Measurements from ENCODE around the gene CYREN.
A peak's percentile ranks its signal among the peaks of the same experiment; 100 is the strongest.
"Not testable (repeated sequence)": the region's sequence is repeated elsewhere in the genome, so short reads cannot be mapped to it uniquely, and the experiment has no call there.

CYREN gene

GRCh38 chr7:135179321-135179925, 8.9 kb upstream of the CYREN start:
- DNase-seq: no peak

- DNase-seq: no peak
Measured at GRCh38 chr7:135178364-135178763, 7.9 kb upstream of the CYREN start.

DNA sequence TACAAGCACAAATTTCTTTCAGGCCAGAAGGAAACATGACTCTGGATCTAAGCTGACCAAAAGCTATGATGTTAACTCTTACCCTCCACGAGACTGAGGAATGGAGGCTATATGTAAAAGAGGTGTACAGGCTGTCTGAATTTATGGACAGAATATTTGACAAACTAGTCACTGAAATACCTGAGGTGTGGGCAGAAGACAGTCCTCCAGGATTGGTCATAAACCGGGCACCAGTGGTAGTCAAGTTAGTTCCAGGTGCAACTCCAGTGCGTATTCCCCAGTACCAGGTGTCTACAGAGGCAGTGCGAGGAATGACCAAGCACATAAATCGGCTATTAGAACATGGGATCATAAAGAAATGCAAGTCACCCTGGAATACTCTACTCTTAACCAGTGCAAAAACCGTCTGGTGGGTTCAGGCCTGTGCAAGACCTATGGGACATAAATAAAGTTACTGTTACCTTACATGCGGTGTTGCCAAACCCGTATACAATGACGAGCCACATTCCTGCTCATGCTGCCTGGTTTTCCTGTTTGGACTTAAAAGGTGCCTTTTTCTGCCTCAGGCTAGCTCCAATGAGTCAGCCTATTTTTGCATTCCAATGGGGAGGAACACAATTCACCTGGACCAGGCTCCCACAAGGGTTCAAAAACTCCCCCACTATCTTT, 6.7 kb upstream of the CYREN start:
- DNase-seq: no peak

GRCh38 chr7:135175931-135176330, 5.4 kb upstream of the CYREN start:
- DNase-seq: no peak

GRCh38 chr7:135174941-135175340, 4.4 kb upstream of the CYREN start:
- no peak for DNase-seq

- not testable (repeated sequence) for DNase-seq
Measured at GRCh38 chr7:135173916-135174315, 3.4 kb upstream of the CYREN start.

GRCh38 chr7:135171581-135172291, 1.2 kb upstream of the CYREN start:
- peak in 28 of 58 donors; percentile 11 to 83 (median 46) for DNase-seq

DNA sequence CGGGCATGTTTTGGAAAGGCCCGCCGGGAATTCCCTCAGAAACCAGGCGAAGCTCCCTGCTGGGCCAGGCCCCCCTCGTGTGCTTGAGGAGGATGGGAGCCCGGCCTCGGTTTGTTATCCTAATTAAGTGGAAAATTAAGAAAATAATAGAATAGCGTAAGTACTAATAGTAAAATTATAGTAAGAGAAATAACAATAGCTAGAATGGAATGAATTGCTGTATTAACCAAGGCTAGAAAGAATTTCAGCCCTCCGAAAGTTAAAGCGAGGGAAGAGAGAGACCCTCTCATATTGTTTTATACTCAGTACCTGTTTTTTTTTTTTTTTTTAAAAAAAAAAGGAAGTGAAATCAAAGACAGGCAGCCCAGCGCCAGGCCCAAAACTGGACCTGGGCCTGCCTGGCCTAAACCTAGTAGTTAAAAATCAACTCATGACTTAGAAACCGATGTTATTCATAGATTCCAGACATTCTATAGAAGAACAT, 533 bp upstream of the CYREN start:
- DNase-seq: not testable (repeated sequence)

GRCh38 chr7:135169964-135170273, 588 bp downstream of the CYREN start:
- no peak for DNase-seq

GRCh38 chr7:135169141-135169963, 1.2 kb downstream of the CYREN start:
- DNase-seq: no peak

DNA sequence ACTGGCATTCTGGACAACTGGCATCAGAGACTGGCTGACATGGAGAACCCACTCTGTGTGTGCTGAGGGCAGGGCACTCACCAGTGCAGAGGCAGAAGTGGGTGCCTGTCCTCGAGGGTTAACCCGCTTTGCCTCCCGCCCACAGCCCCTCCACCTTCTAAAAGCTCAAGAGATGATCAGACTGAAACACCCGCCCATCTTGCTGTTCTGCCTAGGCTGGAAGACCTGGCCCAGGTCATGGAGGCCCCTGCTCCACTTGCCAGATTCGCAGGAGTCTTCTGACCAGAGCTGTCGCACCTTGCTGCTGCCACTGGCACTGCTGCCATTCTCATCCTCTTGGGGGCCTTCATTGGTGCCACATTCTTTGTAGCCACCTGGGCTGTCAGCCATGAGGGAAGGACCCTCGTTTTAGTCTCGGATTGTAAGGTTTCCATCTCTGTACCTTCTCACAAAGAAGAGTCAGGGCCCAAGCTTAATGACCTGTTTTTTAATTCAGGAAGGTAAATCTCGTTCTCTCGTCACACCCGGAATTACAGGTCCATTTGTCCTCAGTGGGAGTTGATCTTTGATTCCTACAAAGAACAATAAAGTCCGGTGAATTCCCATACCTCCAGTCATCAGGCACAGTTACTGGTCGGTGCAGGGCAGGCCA, 1.9 kb downstream of the CYREN start:
- no peak for DNase-seq

DNA sequence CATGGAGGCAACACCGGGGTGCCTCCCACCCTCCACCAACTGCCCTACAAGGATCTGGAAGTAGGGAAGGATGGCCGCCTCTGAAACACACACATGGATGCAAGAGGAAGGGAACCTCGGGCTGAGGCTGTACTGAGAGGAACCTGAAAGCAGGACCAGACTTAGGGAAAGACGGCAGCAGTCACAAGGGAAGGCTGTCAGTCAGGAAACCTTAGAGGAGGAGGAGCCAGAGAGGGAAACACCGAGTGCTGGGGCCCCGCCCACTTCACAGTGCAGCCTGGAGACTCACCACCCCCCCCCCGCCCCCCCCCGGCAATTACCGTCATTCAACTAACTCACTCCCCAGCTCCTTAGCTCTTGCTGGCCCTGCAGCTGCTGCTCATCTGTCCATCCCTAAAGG, 2.5 kb downstream of the CYREN start:
- DNase-seq: peak in 2 of 58 donors; percentile 18 to 54

- no peak for DNase-seq
Measured at GRCh38 chr7:135167365-135167917, 3.1 kb downstream of the CYREN start.

DNA sequence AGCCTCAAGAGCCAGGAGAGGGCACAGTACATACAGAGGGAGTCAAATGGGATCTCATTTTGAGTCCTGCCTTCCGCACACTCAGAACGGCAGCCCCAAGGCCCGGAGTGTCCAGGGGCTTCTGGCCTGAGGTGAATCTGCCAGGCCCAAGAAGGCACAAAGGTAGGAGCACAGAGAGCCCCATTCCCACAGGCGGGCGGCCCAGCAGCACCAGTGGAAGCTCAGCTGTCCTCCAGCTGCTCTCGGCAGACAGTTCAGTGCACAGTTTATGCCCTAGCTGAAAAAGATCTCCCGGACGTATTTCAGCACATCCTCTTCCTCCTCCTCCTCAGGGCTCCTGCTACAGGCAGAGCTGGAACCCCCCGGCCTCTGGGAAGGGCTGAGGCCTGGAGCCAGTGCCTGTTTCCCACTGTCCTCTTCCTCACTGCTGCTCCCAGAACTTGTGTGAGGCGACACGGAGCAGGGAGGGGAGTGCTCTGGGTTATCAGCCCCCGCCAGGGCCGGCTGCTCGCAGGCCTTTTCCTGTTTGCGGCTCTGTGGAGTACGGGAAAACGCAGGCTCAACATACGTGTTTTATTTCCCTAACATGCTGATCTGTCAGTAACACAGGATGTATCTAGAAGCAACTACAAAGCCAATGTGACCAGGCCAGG, 4.0 kb downstream of the CYREN start:
- no peak for DNase-seq

- DNase-seq: no peak
Measured at GRCh38 chr7:135165862-135166261, 4.6 kb downstream of the CYREN start.

DNA sequence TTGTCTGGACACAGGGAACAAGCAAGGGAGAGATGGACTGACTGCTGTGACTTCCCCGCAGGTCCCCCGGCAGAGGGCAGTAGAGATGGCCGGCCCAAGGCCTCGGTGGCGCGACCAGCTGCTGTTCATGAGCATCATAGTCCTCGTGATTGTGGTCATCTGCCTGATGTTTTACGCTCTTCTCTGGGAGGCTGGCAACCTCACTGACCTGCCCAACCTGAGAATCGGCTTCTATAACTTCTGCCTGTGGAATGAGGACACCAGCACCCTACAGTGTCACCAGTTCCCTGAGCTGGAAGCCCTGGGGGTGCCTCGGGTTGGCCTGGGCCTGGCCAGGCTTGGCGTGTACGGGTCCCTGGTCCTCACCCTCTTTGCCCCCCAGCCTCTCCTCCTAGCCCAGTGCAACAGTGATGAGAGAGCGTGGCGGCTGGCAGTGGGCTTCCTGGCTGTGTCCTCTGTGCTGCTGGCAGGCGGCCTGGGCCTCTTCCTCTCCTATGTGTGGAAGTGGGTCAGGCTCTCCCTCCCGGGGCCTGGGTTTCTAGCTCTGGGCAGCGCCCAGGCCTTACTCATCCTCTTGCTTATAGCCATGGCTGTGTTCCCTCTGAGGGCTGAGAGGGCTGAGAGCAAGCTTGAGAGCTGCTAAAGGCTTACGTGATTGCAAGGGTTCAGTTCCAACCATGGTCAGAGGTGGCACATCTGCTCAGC, 6.0 kb downstream of the CYREN start:
- no peak for DNase-seq

- DNase-seq: no peak
Measured at GRCh38 chr7:135162382-135163001, 8.0 kb downstream of the CYREN start.

DNA sequence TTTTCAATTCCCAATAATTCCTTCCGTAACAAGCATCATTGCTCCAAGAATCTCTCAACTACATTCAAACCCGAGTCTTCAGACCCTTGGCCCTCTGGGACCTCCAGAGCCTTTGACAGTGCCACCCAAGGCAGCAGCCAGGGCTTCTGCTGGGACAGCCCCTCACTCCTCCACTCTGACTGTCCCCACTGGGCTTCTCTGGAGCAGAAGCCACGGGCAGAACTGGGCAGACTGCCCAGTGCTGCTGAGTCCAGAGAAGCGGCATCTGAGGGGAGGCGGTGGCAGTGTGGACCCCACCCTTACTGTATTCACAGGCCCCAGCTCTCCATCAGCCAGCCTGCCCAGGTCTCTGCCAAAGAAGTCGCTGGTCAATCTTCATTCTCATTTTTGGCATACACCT, 8.8 kb downstream of the CYREN start:
- no peak for DNase-seq

Measured in anterior cingulate cortex (tissue), 58 donors.